HG02885 (cell line): Measurements from ENCODE around the gene FAM50A.
"Not testable (repeated sequence)": the region's sequence is repeated elsewhere in the genome, so short reads cannot be mapped to it uniquely, and the experiment has no call there.

ENCODE experiments used
- ATAC-seq: cut with Tn5 transposase; IDR thresholded peaks from one replicate; pipeline ENCODE4 v1.9.1; 2021; ENCODE audit warnings: mild to moderate bottlenecking; ENCODE audit not compliant: unreplicated experiment, poor library complexity

Gene FAM50A

DNA sequence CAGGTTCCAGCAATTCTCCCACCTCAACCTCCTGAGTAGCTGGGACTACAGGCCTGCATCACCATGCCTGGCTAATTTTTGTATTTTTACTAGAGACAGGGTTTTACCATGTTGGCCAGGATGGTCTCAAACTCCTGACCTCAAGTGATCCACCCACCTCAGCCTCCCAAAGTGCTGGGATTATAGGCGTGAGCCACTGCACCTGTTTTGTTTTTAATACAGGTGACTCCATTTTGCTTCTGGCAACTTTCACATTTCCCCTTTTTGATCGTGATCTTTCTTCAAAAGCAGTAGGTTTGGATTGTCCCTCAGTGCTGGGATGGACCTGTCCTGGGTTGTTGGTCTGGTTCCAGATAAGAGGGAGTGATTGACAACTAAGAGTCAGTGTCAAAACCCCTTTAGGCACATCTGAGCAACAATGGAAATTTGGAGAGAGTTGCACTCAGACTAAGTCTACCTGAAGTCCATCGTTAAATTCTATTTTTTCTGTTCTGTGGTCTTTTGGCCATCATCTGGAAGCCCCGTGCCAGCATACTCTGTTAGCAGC lies 52.7 kb downstream of the FAM50A start:
- not testable (repeated sequence) for ATAC-seq
